GM23248 (cell line): Measurements from ENCODE around the gene TNFSF13. TPM values are rescaled to one million over a fixed set of nuclear protein-coding genes. Genes with fewer than 3 reads are reported as not detected.

Experiments used
- DNase-seq: peaks from one replicate; pipeline ENCODE4 v3.0.0-alpha.2; 2015
- H2AFZ ChIP-seq: fragments of 200-600 bp; sonication (generic); 2 replicates; pipeline ENCODE4 v1.6.1; 2016; ENCODE audit warnings: antibody characterized with exemption
- H3F3A ChIP-seq: fragments of 200-600 bp; sonication (generic); 2 replicates; pipeline ENCODE4 v1.6.1; 2016; ENCODE audit warnings: mild to moderate bottlenecking, antibody characterized with exemption, mixed run types; ENCODE audit not compliant: insufficient read depth
- H3K27ac ChIP-seq: fragments of 200-600 bp; sonication (generic); 2 replicates; pipeline ENCODE4 v1.5.1; 2016; ENCODE audit warnings: mild to moderate bottlenecking
- H3K27me3 ChIP-seq: fragments of 200-600 bp; sonication (generic); replicated peaks from 2 replicates; pipeline ENCODE4 v1.6.1; 2016; ENCODE audit warnings: mild to moderate bottlenecking; ENCODE audit not compliant: insufficient read depth
- H3K36me3 ChIP-seq: fragments of 200-600 bp; sonication (generic); 2 replicates; pipeline ENCODE4 v1.6.1; 2016; ENCODE audit warnings: low read depth, mild to moderate bottlenecking
- H3K4me1 ChIP-seq: fragments of 200-600 bp; sonication (generic); 2 replicates; pipeline ENCODE4 v1.6.1; 2016; ENCODE audit warnings: mild to moderate bottlenecking; ENCODE audit not compliant: insufficient read depth
- H3K4me2 ChIP-seq: fragments of 200-600 bp; sonication (generic); one replicate; pipeline ENCODE4 v1.6.1; 2016; ENCODE audit warnings: mild to moderate bottlenecking; ENCODE audit not compliant: unreplicated experiment
- H3K4me3 ChIP-seq: fragments of 200-600 bp; sonication (generic); 2 replicates; pipeline ENCODE4 v1.5.1; 2016; ENCODE audit warnings: mild to moderate bottlenecking
- H3K79me2 ChIP-seq: fragments of 200-600 bp; sonication (generic); 2 replicates; pipeline ENCODE4 v1.6.1; 2016; ENCODE audit warnings: mild to moderate bottlenecking; ENCODE audit not compliant: insufficient read depth
- H3K9ac ChIP-seq: fragments of 200-600 bp; sonication (generic); 2 replicates; pipeline ENCODE4 v1.6.1; 2016; ENCODE audit warnings: mild to moderate bottlenecking
- H3K9me2 ChIP-seq: fragments of 200-600 bp; sonication (generic); 2 replicates; pipeline ENCODE4 v1.6.1; 2016; ENCODE audit warnings: mixed run types, mild to moderate bottlenecking, moderate library complexity; ENCODE audit not compliant: insufficient read depth
- H3K9me3 ChIP-seq: fragments of 200-600 bp; sonication (generic); one replicate; pipeline ENCODE4 v1.6.1; 2017; ENCODE audit warnings: low read depth
- H4K20me1 ChIP-seq: fragments of 200-600 bp; sonication (generic); 2 replicates; pipeline ENCODE4 v1.6.0; 2016; ENCODE audit not compliant: insufficient read depth
- EZH2 ChIP-seq: fragments of 200-600 bp; sonication (generic); IDR thresholded peaks from 2 replicates; pipeline ENCODE4 v1.6.1; 2018; ENCODE audit warnings: antibody characterized with exemption, mild to moderate bottlenecking; ENCODE audit not compliant: insufficient read depth, poor library complexity, severe bottlenecking
- EZH2phosphoT487 ChIP-seq: fragments of 200-600 bp; sonication (generic); IDR thresholded peaks from 2 replicates; pipeline ENCODE4 v1.6.1; 2018; ENCODE audit warnings: antibody characterized with exemption, moderate library complexity, mild to moderate bottlenecking, low read depth; ENCODE audit not compliant: insufficient read depth
- WGBS, 2 experiments: methylation state at CpG; one replicate each; pipeline ENCODE4 v1.1.6; 2015 to 2017; ENCODE audit warnings: low lambda C conversion rate in 2 of 2, low coverage in 1 of 2; ENCODE audit errors: missing lambda C conversion rate in 2 of 2; 5-methylcytosine and 5-hydroxymethylcytosine counted together
- in situ Hi-C: fragments of 300-500 bp; cut with MboI; formaldehyde crosslinking; loops from 2 replicates; pipeline ENCODE4 v1.15.0; 2020
- polyA plus RNA-seq: library from polyadenylated mRNA; unstranded; fragments of >200 nt; fragmentation: Nextera tagmentation; extraction: Ambion mirVana; gene quantifications from 2 replicates; pipeline ENCODE4 v1.2.1, GENCODE V29; 2016
- total RNA-seq: library from RNA; depleted of rRNA; stranded (reverse); fragments of >200 nt; shearing (Covaris generic); gene quantifications from 2 replicates; pipeline ENCODE4 v1.2.3, GENCODE V29; 2014

TNFSF13 gene
- total and polyA plus RNA-seq, 2 experiments from 2014 or later: 1.4 TPM; not detected in 1

DNA sequence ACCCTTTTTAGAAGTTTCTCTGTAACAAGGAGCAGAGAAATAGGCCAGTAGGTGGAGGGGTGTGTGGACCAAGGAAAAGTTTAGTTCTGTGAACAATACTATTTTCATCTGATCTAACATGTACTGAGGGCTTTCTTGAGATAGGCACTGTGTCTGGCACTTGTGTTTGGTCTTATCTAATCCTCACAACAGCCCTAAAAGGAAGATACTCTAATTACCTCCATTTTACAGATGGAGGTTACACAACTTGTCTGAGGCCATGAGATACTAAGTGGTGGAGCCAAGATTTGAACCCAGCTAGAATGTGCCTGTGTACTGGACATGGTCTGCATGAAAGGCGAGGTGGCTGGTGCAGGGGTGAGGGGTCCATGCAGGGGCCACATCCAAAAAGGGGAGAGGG, 5.2 kb upstream of the TNFSF13 start:
- TF ChIP-seq EZH2 (no peak), EZH2phosphoT487 (no peak)
- H2AFZ ChIP-seq: no peak overlapping the region
- in situ Hi-C loops: no loop called here
- no peaks in the 10 kb centered on the region for H3K27me3 ChIP-seq
- no peak overlapping the region for H3K9ac ChIP-seq
- H3K9me2 ChIP-seq: no peaks in the 10 kb centered on the region
- H3K4me2 ChIP-seq: no peak overlapping the region
- H3K79me2 ChIP-seq: no peaks in the 10 kb centered on the region
- H3K9me3 ChIP-seq: no peaks in the 10 kb centered on the region
- no peak overlapping the region for H3K27ac ChIP-seq
- WGBS, 2 experiments: 96 to 100% methylated on average over 1 of the region's 1 CpG
- no peaks in the 10 kb centered on the region for H3K36me3 ChIP-seq
- no peak overlapping the region for H3K4me3 ChIP-seq
- no peaks in the 10 kb centered on the region for H4K20me1 ChIP-seq
- 0 out of 2 replicates have a peak, but pooled peaks cover 5% of the 10 kb centered on the region for H3F3A ChIP-seq
- peaks cover 6% of the 10 kb centered on the region for H3K4me1 ChIP-seq
- DNase-seq: no peak

DNA sequence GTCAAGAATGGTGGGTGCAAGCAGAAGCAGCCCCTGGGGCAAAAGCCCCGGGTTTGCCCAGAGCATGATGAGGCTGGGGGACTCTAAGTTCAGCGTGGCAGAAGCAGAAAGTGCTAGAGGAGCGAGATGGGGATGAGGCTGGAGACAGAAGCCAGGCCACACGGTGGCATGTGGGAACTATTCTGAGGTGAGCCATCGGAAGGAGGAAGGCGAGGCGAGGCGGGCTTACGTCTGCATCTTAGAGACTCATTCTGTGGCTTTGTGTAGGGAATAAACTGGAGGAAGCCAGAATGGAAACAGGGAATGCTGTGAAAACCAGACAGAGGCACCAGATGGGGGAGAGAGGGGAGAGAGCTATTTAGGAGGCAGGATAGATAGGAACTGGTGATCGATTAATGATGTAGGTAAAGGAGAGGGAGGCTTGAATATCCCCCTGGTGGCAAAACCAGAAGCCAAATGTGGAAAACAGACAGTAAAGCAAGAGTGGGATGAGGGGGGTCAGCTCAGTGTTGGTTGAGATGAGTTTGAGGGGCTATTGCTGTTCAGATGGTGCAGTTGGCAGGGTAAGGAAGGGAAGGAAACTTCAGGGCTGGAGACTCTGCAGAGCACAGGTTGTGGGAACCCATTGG, 3.1 kb upstream of the TNFSF13 start:
- in situ Hi-C loops: no loop called here
- Histone ChIP-seq H3F3A (no peaks in the 10 kb centered on the region), H4K20me1 (no peaks in the 10 kb centered on the region), H2AFZ (no peak overlapping the region), H3K36me3 (no peaks in the 10 kb centered on the region), H3K4me2 (no peak overlapping the region), H3K9me3 (no peaks in the 10 kb centered on the region), H3K4me3 (no peak overlapping the region), H3K79me2 (0 out of 2 replicates have a peak, but pooled peaks cover 4% of the 10 kb centered on the region), H3K27me3 (no peaks in the 10 kb centered on the region), H3K4me1 (peaks cover 11% of the 10 kb centered on the region), H3K9ac (no peak overlapping the region), H3K27ac (no peak overlapping the region), H3K9me2 (no peaks in the 10 kb centered on the region)
- TF ChIP-seq EZH2 (no peak), EZH2phosphoT487 (no peak)
- 45% methylated on average over 10 of the region's 10 CpGs for WGBS, 2 experiments
- DNase-seq: no peak

DNA sequence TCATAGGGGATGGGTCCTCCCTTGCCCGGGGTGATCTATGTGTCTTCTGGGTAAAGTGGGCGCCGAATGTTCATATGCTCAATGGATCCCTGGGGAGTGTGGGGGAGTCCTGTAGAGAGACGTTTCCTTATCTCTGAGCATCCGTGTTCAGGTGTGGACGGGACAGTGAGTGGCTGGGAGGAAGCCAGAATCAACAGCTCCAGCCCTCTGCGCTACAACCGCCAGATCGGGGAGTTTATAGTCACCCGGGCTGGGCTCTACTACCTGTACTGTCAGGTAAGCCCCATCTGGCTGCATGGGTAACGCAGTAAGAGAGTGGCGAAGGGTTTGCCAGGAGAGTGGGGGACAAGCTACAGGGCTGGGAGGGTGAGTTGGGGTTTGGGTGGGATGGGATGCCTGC, 1.9 kb upstream of the TNFSF13 start:
- no peak for TF ChIP-seq EZH2phosphoT487
- no peak overlapping the region for H3K9ac ChIP-seq
- no peaks in the 10 kb centered on the region for H3K27me3 ChIP-seq
- no peak for DNase-seq
- no peaks in the 10 kb centered on the region for H3K9me3 ChIP-seq
- no peak overlapping the region for H3K27ac ChIP-seq
- no peaks in the 10 kb centered on the region for H3K36me3 ChIP-seq
- no peaks in the 10 kb centered on the region for H4K20me1 ChIP-seq
- 90% methylated on average over 12 of the region's 12 CpGs for WGBS, 2 experiments
- in situ Hi-C loops: no loop called here
- no peaks in the 10 kb centered on the region for H3F3A ChIP-seq
- no peak overlapping the region for H3K4me2 ChIP-seq
- peaks cover 15% of the 10 kb centered on the region for H3K4me1 ChIP-seq
- H3K79me2 ChIP-seq: 0 out of 2 replicates have a peak, but pooled peaks cover 4% of the 10 kb centered on the region
- H3K9me2 ChIP-seq: no peaks in the 10 kb centered on the region
- H3K4me3 ChIP-seq: no peak overlapping the region
- no peak overlapping the region for H2AFZ ChIP-seq

DNA sequence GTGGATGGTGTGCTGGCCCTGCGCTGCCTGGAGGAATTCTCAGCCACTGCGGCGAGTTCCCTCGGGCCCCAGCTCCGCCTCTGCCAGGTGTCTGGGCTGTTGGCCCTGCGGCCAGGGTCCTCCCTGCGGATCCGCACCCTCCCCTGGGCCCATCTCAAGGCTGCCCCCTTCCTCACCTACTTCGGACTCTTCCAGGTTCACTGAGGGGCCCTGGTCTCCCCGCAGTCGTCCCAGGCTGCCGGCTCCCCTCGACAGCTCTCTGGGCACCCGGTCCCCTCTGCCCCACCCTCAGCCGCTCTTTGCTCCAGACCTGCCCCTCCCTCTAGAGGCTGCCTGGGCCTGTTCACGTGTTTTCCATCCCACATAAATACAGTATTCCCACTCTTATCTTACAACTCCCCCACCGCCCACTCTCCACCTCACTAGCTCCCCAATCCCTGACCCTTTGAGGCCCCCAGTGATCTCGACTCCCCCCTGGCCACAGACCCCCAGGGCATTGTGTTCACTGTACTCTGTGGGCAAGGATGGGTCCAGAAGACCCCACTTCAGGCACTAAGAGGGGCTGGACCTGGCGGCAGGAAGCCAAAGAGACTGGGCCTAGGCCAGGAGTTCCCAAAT, 1.3 kb upstream of the TNFSF13 start:
- Histone ChIP-seq H3K4me3 (no peak overlapping the region), H2AFZ (no peak overlapping the region), H3K9me3 (no peaks in the 10 kb centered on the region), H3K27me3 (no peaks in the 10 kb centered on the region), H3K36me3 (no peaks in the 10 kb centered on the region), H4K20me1 (no peaks in the 10 kb centered on the region), H3K4me2 (no peak overlapping the region), H3K4me1 (peaks cover 15% of the 10 kb centered on the region), H3K27ac (no peak overlapping the region), H3K9me2 (no peaks in the 10 kb centered on the region), H3K79me2 (peaks cover 8% of the 10 kb centered on the region), H3K9ac (no peak overlapping the region), H3F3A (no peaks in the 10 kb centered on the region)
- no peak for DNase-seq
- TF ChIP-seq EZH2phosphoT487: no peak
- no peak for TF ChIP-seq EZH2
- in situ Hi-C loops: no loop called here
- 59 to 76% methylated on average over 13 to 18 of the region's 19 CpGs for WGBS, 2 experiments
